RWPE1 (cell line): ENCODE results near the gene PGM1.
"Not testable (repeated sequence)": the region's sequence is repeated elsewhere in the genome, so short reads cannot be mapped to it uniquely, and the experiment has no call there.

Experiments used
- CTCF ChIA-PET: fragments of 350-600 bp; sonication (Branson Sonifier 250); formaldehyde crosslinking; extraction: SDS; loops from one replicate; lab custom pipeline; 2021; lab: Yijun Ruan, JAX
- POLR2A ChIA-PET: fragments of 400-600 bp; formaldehyde crosslinking; extraction: SDS; loops from one replicate; lab custom pipeline; 2020; ENCODE audit warnings: antibody characterized with exemption; ENCODE audit not compliant: low non-redundant PET; lab: Yijun Ruan, JAX
- DNase-seq: peaks from one replicate; pipeline ENCODE4 v3.0.0; 2012; ENCODE audit warnings: low spot score
- H3K27ac ChIP-seq: fragments of 450-650 bp; 2 replicates; pipeline ENCODE4 v1.5.1; 2017
- CTCF ChIP-seq: fragments of 450-650 bp; conservative IDR thresholded peaks from 2 replicates; pipeline ENCODE4 v1.5.1; 2017; ENCODE audit warnings: low read depth, mild to moderate bottlenecking

The PGM1 gene

GRCh38 chr1:63575340-63575826 is 17.8 kb upstream of the PGM1 start:
- peak; percentile 74 for TF ChIP-seq CTCF
- ChIA-PET POLR2A (no interaction called here), CTCF (interaction anchor here (0.6 to 1.2 kb wide), 7 partner anchors 15 to 1806 kb away, joined by 3 to 5 read pairs (median 4); no protein-coding TSS in a partner anchor)
- peak; percentile 21 for DNase-seq
- H3K27ac ChIP-seq, result no peak overlapping the region

- H3K27ac ChIP-seq, DNase-seq, CTCF ChIA-PET, POLR2A ChIA-PET: not testable (repeated sequence)
Measured at GRCh38 chr1:63586326-63586725, 6.9 kb upstream of the PGM1 start.

GRCh38 chr1:63590166-63590560 is 3.0 kb upstream of the PGM1 start:
- ChIA-PET CTCF (interaction anchor here (1.1 kb wide), 1 partner anchor 14 kb away, joined by 5 read pairs; no protein-coding TSS in a partner anchor), POLR2A (no interaction called here)
- no peak for TF ChIP-seq CTCF
- no peak for DNase-seq
- no peak overlapping the region for H3K27ac ChIP-seq

- ChIA-PET CTCF (interaction anchor here (0.5 kb wide), 1 partner anchor 41 kb away, joined by 3 read pairs; no protein-coding TSS in a partner anchor), POLR2A (interaction anchor here (0.9 kb wide), 1 partner anchor 70 kb away, joined by 3 read pairs; no protein-coding TSS in a partner anchor)
- no peak for DNase-seq
- peak overlapping the region; percentile 97 for H3K27ac ChIP-seq
- TF ChIP-seq CTCF, result no peak
Measured at GRCh38 chr1:63592536-63593302, 492 bp upstream of the PGM1 start.

- CTCF ChIA-PET, result no interaction called here
- H3K27ac ChIP-seq, result peak overlapping the region; percentile 97
Measured at GRCh38 chr1:63593886-63594605, 835 bp downstream of the PGM1 start.

GRCh38 chr1:63595435-63595834 is 2.2 kb downstream of the PGM1 start:
- ChIA-PET POLR2A (no interaction called here), CTCF (no interaction called here)
- H3K27ac ChIP-seq, result no peak overlapping the region
- no peak for DNase-seq
- no peak for TF ChIP-seq CTCF

More at GRCh38 chr1:63593886-63594605, 835 bp downstream of the PGM1 start:
- peak; percentile 79 for DNase-seq
- TF ChIP-seq CTCF, result no peak
- POLR2A ChIA-PET, result interaction anchor here (0.9 kb wide), 1 partner anchor 69 kb away, joined by 3 read pairs; no protein-coding TSS in a partner anchor
